Heart left ventricle (tissue), 16 donors: ENCODE measurements around the gene PLOD1. TPM values are rescaled to one million over a fixed set of nuclear protein-coding genes. Genes with fewer than 3 reads are reported as not detected.
A peak's percentile ranks its signal among the peaks of the same experiment; 100 is the strongest.

Source experiments
- ATAC-seq, 4 donors: fragments of 200-7000 bp; cut with Tn5 transposase; one replicate each; pipeline ENCODE4 v1.9.1; 2020 to 2022; ENCODE audit warnings: moderate library complexity in 4 of 4, mild to moderate bottlenecking in 3 of 4, moderate number of reproducible peaks in 1 of 4
- DNase-seq, 5 donors: peaks; one replicate each; pipeline ENCODE4 v3.0.0-alpha.2; 2020
- H3K27ac ChIP-seq, 12 donors: fragments of 200-600 bp; sonication (generic) in 4 of 12; one replicate each; pipeline versions ENCODE4 v1.5.0 to v1.8.0; 2016 to 2022; ENCODE audit warnings: mild to moderate bottlenecking in 2 of 12
- H3K27me3 ChIP-seq, 9 donors: fragments of 200-600 bp; sonication (generic) in 2 of 9; one replicate each; pipeline versions ENCODE4 v1.5.1 to v1.8.0; 2016 to 2022; ENCODE audit warnings: mild to moderate bottlenecking in 3 of 9
- H3K36me3 ChIP-seq, 9 donors: fragments of 200-600 bp; sonication (generic) in 2 of 9; one replicate each; pipeline versions ENCODE4 v1.5.0 to v1.8.0; 2018 to 2022; ENCODE audit warnings: mild to moderate bottlenecking in 2 of 9
- H3K4me1 ChIP-seq, 12 donors: fragments of 200-600 bp; sonication (generic) in 4 of 12; one replicate each; pipeline versions ENCODE4 v1.5.0 to v1.8.0; 2016 to 2022; ENCODE audit warnings: mild to moderate bottlenecking in 3 of 12
- H3K4me3 ChIP-seq, 12 donors: fragments of 200-600 bp; sonication (generic) in 4 of 12; one replicate each; pipeline versions ENCODE4 v1.5.0 to v1.8.0; 2017 to 2022; ENCODE audit warnings: mild to moderate bottlenecking in 9 of 12, moderate library complexity in 4 of 12
- H3K9me3 ChIP-seq, 12 donors: fragments of 200-600 bp; sonication (generic) in 4 of 12; one replicate each; pipeline versions ENCODE4 v1.5.0 to v1.8.0; 2016 to 2022; ENCODE audit warnings: mild to moderate bottlenecking in 1 of 12
- POLR2A ChIP-seq, 2 donors: fragments of 450-650 bp; IDR thresholded peaks; one replicate each; pipeline ENCODE4 v1.6.1; 2017; ENCODE audit warnings: antibody characterized with exemption in 2 of 2, mild to moderate bottlenecking in 2 of 2, moderate library complexity in 2 of 2
- WGBS, 4 donors: extraction: QIAGEN DNeasy Blood & Tissue Kit in 2 of 4; methylation state at CpG; one replicate each; pipeline versions ENCODE4 v1.1.5 to v1.1.7; 2013 to 2018; 5-methylcytosine and 5-hydroxymethylcytosine counted together
- intact Hi-C, 10 donors: fragments of 100-400 bp; cut with DNase I; formaldehyde crosslinking; loops; one replicate each; pipeline versions ENCODE4 v1.11.1 to v1.14.2; 2022
- polyA plus RNA-seq, 2 donors: library from polyadenylated mRNA; stranded (reverse); fragments of 200-250 nt; gene quantifications; one replicate each; pipeline ENCODE4 v1.2.3, GENCODE V29; 2013
- total RNA-seq, 9 donors: library from RNA; depleted of rRNA in 2 of 9; stranded (reverse); fragments of >200 nt in 2 of 9; fragmentation: NEBNext Ultra II Directional in 3 of 9; extraction: Animal tissue kit (Norgen Biotek cat#: 25700) in 3 of 9; gene quantifications; one replicate each; pipeline versions ENCODE4 v1.1.0 to v1.2.4, GENCODE V29; 2016 to 2023
- TF ChIP-seq, protein P1 (sequence below), 12 donors: fragments of 200-600 bp; sonication (generic) in 4 of 12; IDR thresholded peaks; one replicate each; pipeline versions ENCODE4 v1.5.0 to v1.8.0; 2018 to 2022; ENCODE audit warnings: antibody characterized with exemption in 12 of 12, mild to moderate bottlenecking in 5 of 12
- donor health status: ischemic (EF 13 %, LVEDD 7.1; RV severe dilation, severe dysfunction).
- donor health status: healthy with polysubstance abuse.
- donor health status: DM: no; HTN: yes; CAD: no.
- donor health status: DM: no; HTN: no; CAD: no.
- donor health status: ischemic (EF 25% LVEDD 6.9; RV normal size, moderate dysfunction).
- donor health status: ischemic (EF 25% LVEDD 5.7; RV mildly dilated, moderate dysfunction).
- donor health status: healthy.
- donor health status: DM: yes; HTN: yes; CAD: no.
- donor health status: ischemic (EF 35%, LVEDD 5.7; RV mildly dilated, moderate dysfunction).
- donor health status: nonischemic (EF 11% LVEDD 7.7; RV severe dilation, severe dysfunction).
- donor health status: DM: yes; HTN: yes; CAD: no.
- donor health status: PGD.
- donor health status: ischemic (EF 29% LVEDD 5.4; RV normal size, mild dysfunction).
- donor health status: nonischemic (EF 23%, LVEDD 6.1; RV moderate dilation, normal function).

The PLOD1 gene
- total and polyA plus RNA-seq, 11 donors, result 37.5 to 108 (median 50.1) TPM

- Histone ChIP-seq H3K9me3 (no peaks in the 10 kb centered on the region), H3K36me3 (peaks cover 0 to 21% (median 8%) of the 10 kb centered on the region in 9 donors), H3K27me3 (no peaks in the 10 kb centered on the region), H3K4me3 (no peak overlapping the region), H3K27ac (no peak overlapping the region), H3K4me1 (peaks cover 0 to 42% (median 25%) of the 10 kb centered on the region in 12 donors)
- intact Hi-C loops, result loop anchor here in 1 of 10 donors (5.0 kb wide), 1 partner anchor 34 kb away; no protein-coding TSS in a partner anchor
- 50 to 65% (median 59%) methylated on average over 4 of the region's 4 CpGs for WGBS, 4 donors
- ATAC-seq (no peak), DNase-seq (no peak)
- TF ChIP-seq, protein P1, sequence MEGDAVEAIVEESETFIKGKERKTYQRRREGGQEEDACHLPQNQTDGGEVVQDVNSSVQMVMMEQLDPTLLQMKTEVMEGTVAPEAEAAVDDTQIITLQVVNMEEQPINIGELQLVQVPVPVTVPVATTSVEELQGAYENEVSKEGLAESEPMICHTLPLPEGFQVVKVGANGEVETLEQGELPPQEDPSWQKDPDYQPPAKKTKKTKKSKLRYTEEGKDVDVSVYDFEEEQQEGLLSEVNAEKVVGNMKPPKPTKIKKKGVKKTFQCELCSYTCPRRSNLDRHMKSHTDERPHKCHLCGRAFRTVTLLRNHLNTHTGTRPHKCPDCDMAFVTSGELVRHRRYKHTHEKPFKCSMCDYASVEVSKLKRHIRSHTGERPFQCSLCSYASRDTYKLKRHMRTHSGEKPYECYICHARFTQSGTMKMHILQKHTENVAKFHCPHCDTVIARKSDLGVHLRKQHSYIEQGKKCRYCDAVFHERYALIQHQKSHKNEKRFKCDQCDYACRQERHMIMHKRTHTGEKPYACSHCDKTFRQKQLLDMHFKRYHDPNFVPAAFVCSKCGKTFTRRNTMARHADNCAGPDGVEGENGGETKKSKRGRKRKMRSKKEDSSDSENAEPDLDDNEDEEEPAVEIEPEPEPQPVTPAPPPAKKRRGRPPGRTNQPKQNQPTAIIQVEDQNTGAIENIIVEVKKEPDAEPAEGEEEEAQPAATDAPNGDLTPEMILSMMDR (IDR thresholded peaks at IDR 0.05), result no peak
- TF ChIP-seq POLR2A (IDR thresholded peaks at IDR 0.05), result no peak
These were observed 9.1 kb downstream of the PLOD1 start for GRCh38 chr1:11943619-11944018.

DNA sequence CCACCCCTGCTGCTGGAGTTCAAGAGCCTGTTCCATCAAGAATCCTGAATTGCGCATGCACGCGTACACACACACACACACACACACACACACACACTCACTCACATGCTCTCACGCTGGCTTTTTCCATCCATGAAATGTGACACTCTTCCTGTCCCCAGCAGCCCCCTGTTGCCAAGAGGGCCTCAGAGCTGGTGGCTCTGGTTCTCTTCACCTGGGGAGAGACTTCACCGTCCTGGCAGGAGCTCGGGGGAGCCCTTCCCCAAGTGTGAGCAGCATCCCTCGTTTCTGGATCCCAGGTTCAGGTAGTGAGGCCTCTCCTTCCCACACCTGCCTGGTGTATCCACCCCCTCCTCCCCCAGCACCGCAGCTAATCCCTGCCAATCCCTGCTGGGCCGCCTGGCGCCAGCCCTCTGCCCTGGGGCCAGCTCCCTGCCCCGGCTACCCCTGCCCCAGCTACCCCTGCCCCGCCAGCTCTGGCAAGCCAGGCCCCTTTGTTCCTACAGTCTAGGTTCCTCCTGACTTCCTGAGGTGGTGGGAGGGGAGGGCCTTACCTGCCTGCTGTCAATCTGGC, 9.9 kb downstream of the PLOD1 start:
- Histone ChIP-seq H3K4me3 (no peak overlapping the region), H3K27ac (no peak overlapping the region), H3K36me3 (peaks cover 0 to 28% (median 8%) of the 10 kb centered on the region in 9 donors), H3K9me3 (no peaks in the 10 kb centered on the region), H3K4me1 (peaks cover 0 to 34% (median 18%) of the 10 kb centered on the region in 12 donors), H3K27me3 (no peaks in the 10 kb centered on the region)
- ATAC-seq, result peak in 2 of 4 donors; percentile 33 to 38
- TF ChIP-seq POLR2A (IDR thresholded peaks at IDR 0.05), result no peak
- TF ChIP-seq, protein P1 (IDR thresholded peaks at IDR 0.05), result no peak
- no peak for DNase-seq
- intact Hi-C loops, result loop anchor here in 1 of 10 donors (5.0 kb wide), 1 partner anchor 33 kb away; no protein-coding TSS in a partner anchor
- WGBS, 4 donors, result 39 to 56% (median 47%) methylated on average over 7 to 12 of the region's 12 CpGs

DNA sequence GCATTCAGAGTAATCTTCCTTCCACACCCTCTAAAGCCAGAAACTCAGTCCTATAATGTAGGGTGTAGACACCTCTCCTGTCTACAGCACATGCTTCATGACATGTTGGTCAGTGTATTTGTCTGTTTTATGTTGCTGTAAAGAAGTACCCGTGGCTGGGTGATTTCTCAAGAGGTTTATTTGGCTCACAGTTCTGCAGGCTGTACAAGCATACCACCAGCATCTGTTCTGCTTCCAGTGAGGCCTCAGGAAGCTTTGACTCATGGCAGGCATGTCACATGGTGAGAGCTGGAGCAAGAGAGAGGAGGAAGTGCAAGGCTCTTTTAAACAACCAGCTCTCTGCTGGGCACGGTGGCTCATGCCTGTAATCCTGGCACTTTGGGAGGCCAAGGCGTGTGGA, 12.1 kb downstream of the PLOD1 start:
- Histone ChIP-seq H3K36me3 (peaks cover 0 to 50% (median 26%) of the 10 kb centered on the region in 9 donors), H3K27me3 (no peaks in the 10 kb centered on the region), H3K4me1 (peaks cover 0 to 17% (median 0%) of the 10 kb centered on the region in 12 donors), H3K27ac (no peak overlapping the region), H3K4me3 (no peak overlapping the region), H3K9me3 (no peaks in the 10 kb centered on the region)
- ATAC-seq, result no peak
- no peak for TF ChIP-seq POLR2A (IDR thresholded peaks at IDR 0.05)
- TF ChIP-seq, protein P1 (IDR thresholded peaks at IDR 0.05), result no peak
- 66 to 83% (median 82%) methylated on average over 3 of the region's 3 CpGs for WGBS, 4 donors
- no peak for DNase-seq
- intact Hi-C loops, result no loop called here

DNA sequence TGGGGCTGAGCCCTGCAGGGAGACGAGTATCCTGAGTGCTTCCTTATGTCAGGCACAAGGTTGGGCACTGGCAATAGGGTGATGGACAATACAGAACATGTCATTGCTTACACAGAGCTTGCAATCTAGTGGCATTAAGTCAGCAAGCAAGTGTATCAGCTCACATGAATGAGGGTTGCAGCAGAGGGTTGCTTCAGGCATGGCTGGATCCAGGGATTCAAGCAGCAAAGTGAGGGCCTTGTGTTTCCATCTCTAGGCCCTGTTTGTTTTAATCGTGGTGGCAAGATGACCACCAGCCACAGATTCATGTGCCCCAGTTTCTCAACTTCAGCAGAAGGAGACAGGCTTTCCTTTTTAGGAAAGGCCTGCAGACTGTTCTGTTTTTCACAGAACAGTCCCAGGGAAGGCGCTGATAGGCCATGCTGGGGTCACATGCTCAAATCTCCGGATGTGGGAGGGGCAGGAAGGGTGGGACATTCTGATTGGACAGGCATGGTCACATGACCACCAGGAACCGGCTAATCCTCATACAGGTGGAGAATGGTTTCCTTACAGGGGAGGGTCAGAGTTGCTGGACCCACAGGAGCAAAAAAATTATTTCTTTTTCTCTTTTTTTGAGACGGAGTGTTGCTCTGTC, 14.4 kb downstream of the PLOD1 start:
- no peak for DNase-seq
- H3K27me3 ChIP-seq, result no peaks in the 10 kb centered on the region
- peaks cover 0 to 11% (median under 1%) of the 10 kb centered on the region in 12 donors for H3K4me1 ChIP-seq
- ATAC-seq, result no peak
- intact Hi-C loops, result no loop called here
- WGBS, 4 donors, result 84 to 98% (median 87%) methylated on average over 5 to 6 of the region's 6 CpGs
- TF ChIP-seq, protein P1 (IDR thresholded peaks at IDR 0.05), result no peak
- no peak for TF ChIP-seq POLR2A (IDR thresholded peaks at IDR 0.05)
- no peaks in the 10 kb centered on the region for H3K9me3 ChIP-seq
- peaks cover 0 to 62% (median 38%) of the 10 kb centered on the region in 9 donors for H3K36me3 ChIP-seq
- H3K27ac ChIP-seq, result no peak overlapping the region
- H3K4me3 ChIP-seq, result no peak overlapping the region
